VCaP (cell line): Measurements from ENCODE around the gene PLK2.

Experiments
- H3K27ac ChIP-seq: fragments of 450-650 bp; 2 replicates; pipeline ENCODE4 v1.5.1; 2017
- TF ChIP-seq, protein P1 (sequence below): fragments of 450-650 bp; conservative IDR thresholded peaks from 2 replicates; pipeline ENCODE4 v1.5.1; 2017; ENCODE audit warnings: mild to moderate bottlenecking, moderate library complexity

PLK2 gene

DNA sequence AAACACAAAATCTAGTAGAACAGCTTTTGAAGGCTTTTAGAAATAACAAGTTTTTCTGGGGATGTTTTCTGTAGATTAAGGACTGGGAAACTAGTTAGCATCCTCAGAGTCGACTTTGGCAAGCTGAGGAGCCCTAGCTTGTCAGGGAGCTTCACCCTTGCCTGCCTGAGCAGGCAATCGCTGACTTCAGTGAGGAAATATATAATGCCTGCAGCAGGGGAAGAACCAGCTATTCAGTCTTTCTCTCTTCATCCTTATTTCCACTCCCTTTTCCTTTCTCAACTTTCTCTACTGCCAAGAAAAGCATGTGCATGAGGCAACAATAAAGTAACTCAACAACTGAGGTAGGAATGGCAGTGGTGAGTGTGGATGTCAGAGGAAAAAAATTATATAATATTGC, 54.7 kb downstream of the PLK2 start:
- no peak overlapping the region for H3K27ac ChIP-seq
- TF ChIP-seq, protein P1, sequence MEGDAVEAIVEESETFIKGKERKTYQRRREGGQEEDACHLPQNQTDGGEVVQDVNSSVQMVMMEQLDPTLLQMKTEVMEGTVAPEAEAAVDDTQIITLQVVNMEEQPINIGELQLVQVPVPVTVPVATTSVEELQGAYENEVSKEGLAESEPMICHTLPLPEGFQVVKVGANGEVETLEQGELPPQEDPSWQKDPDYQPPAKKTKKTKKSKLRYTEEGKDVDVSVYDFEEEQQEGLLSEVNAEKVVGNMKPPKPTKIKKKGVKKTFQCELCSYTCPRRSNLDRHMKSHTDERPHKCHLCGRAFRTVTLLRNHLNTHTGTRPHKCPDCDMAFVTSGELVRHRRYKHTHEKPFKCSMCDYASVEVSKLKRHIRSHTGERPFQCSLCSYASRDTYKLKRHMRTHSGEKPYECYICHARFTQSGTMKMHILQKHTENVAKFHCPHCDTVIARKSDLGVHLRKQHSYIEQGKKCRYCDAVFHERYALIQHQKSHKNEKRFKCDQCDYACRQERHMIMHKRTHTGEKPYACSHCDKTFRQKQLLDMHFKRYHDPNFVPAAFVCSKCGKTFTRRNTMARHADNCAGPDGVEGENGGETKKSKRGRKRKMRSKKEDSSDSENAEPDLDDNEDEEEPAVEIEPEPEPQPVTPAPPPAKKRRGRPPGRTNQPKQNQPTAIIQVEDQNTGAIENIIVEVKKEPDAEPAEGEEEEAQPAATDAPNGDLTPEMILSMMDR = no peak

DNA sequence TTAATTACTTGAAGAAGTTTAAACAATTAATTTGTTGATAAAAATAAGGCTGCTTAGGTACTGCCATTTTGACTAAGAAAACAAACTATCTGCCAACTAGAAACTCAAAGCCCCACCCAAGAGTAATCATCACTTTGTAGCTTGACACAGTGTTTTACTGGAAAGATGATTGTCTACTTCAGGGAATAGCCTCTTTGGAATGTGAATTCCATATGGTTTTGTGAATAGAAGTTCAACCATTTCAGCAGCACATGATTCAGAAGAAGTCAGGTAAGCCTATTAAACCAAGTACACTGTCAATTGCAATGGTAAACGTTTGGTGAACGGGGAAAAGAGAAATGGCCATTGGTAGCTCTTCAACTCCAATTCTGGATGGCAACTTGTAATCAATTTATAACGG, 55.2 kb downstream of the PLK2 start:
- TF ChIP-seq, protein P1 = no peak
- no peak overlapping the region for H3K27ac ChIP-seq
